ENCODE results near the gene GNA12. TPM values are rescaled to one million over a fixed set of nuclear protein-coding genes. Genes with fewer than 3 reads are reported as not detected.

GNA12 gene
- total and polyA plus RNA-seq, 2 experiments from 2014 or later = 28.4 to 40.2 TPM

DNA sequence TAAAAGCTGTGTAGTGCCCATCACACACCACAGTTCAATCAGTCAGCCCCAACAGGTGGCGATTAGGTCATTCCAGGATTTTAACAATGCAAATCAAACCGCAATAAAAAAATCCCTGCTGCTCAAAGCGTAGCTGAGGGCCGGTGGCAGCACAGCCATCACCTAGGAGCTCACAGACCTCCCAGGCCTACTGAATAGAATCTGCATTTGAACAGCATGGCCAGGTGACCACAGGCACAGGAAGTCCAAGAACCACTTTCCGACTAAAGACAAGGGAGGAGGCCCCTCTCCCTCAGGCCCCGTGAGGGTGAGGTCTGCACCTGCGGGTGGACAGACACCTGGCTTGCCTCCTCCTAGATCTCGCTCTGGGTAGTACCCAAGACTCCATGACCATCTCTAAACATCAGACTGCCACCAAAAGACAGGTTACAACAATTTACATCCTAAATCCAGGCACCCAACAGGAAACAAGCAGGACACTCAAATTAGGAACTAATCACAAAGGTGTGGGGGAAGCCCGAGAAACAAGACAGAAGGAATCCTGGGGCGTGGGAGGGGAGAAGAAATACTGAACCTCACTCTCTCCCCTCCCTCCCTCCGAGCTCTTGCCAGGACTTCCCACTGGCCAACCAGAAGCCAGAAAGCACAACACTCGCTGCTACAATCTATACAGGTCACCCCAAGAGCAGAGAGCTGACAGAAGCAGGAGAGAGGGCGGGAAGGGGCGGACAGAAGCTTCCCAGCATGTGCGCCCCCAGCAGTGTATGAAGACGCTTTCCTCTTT is 19.2 kb downstream of the GNA12 start:
- Histone ChIP-seq H3K4me1 (ENCODE audit: insufficient read depth) (peaks cover 28% of the 10 kb centered on the region), H3K4me2 (no peak overlapping the region)
- DNase-seq (ENCODE audit: low spot score) = no peak

DNA sequence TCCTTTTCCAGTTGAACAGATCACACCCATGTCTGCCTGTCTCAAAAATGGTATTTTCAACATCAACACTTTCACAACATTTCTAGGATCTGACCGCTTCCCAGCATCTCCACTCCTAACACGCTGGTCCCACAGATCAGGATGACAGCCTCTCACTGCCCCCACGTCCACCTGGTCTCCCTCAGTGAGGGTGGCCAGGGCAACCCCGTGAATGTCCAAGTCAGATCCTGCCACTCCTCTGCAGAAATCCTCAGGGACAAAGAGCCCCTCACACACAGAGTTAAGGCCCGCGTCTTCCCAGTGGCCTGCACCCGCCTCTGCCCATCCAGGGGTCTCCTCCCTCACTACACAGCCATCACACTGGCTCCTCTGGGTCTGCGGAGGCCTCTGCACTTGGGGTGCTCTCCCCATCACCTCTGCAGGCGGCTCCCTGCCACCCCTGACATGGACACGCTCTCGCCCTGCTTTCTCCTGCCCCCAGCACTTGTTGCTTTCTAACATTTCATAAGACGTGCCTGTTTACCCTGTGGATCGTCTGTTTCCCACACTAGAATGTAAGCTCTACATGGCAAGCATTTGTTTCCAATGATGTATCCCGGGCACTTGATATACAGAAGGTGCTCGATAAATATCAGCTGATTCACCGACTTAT is 20.0 kb downstream of the GNA12 start:
- no peak for DNase-seq (ENCODE audit: low spot score)
- no peak overlapping the region for H3K4me2 ChIP-seq
- peaks cover 29% of the 10 kb centered on the region for H3K4me1 ChIP-seq (ENCODE audit: insufficient read depth)
- H3K27me3 ChIP-seq = no peaks in the 10 kb centered on the region
- TF ChIP-seq EZH2 (IDR thresholded peaks at IDR 0.05; ENCODE audit: borderline replicate concordance) = no peak
- no peak for TF ChIP-seq EZH2phosphoT487 (IDR thresholded peaks at IDR 0.05; ENCODE audit: low read depth, severe bottlenecking, unreplicated experiment)
- TF ChIP-seq, protein P1, sequence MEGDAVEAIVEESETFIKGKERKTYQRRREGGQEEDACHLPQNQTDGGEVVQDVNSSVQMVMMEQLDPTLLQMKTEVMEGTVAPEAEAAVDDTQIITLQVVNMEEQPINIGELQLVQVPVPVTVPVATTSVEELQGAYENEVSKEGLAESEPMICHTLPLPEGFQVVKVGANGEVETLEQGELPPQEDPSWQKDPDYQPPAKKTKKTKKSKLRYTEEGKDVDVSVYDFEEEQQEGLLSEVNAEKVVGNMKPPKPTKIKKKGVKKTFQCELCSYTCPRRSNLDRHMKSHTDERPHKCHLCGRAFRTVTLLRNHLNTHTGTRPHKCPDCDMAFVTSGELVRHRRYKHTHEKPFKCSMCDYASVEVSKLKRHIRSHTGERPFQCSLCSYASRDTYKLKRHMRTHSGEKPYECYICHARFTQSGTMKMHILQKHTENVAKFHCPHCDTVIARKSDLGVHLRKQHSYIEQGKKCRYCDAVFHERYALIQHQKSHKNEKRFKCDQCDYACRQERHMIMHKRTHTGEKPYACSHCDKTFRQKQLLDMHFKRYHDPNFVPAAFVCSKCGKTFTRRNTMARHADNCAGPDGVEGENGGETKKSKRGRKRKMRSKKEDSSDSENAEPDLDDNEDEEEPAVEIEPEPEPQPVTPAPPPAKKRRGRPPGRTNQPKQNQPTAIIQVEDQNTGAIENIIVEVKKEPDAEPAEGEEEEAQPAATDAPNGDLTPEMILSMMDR (IDR thresholded peaks at IDR 0.05; ENCODE audit: poor library complexity) = no peak
- no peaks in the 10 kb centered on the region for H3K9me3 ChIP-seq (ENCODE audit: low read depth)
- H3K36me3 ChIP-seq (replicated peaks; ENCODE audit: insufficient read depth, low read depth) = no peaks in the 10 kb centered on the region
- H4K20me1 ChIP-seq (ENCODE audit: insufficient read depth, poor library complexity, severe bottlenecking) = peaks cover 12% of the 10 kb centered on the region
- no peaks in the 10 kb centered on the region for H3K9me2 ChIP-seq (replicated peaks; ENCODE audit: insufficient read depth)
- WGBS (ENCODE audit: low lambda C conversion rate, missing lambda C conversion rate) = 83% methylated on average over 16 of the region's 16 CpGs
- no peak overlapping the region for H3K27ac ChIP-seq
- H2AFZ ChIP-seq = no peak overlapping the region
- peaks cover 94% of the 10 kb centered on the region for H3K79me2 ChIP-seq
- H3K4me3 ChIP-seq = no peak overlapping the region

More for the DNA sequence above, 19.2 kb downstream of the GNA12 start:
- Histone ChIP-seq H3K27ac (no peak overlapping the region), H4K20me1 (ENCODE audit: insufficient read depth, poor library complexity, severe bottlenecking) (peaks cover 12% of the 10 kb centered on the region), H3K9me2 (replicated peaks; ENCODE audit: insufficient read depth) (no peaks in the 10 kb centered on the region), H2AFZ (no peak overlapping the region), H3K9me3 (ENCODE audit: low read depth) (no peaks in the 10 kb centered on the region), H3K36me3 (replicated peaks; ENCODE audit: insufficient read depth, low read depth) (no peaks in the 10 kb centered on the region), H3K27me3 (no peaks in the 10 kb centered on the region), H3K4me3 (no peak overlapping the region), H3K79me2 (peaks cover 93% of the 10 kb centered on the region)
- TF ChIP-seq, protein P1 (IDR thresholded peaks at IDR 0.05; ENCODE audit: poor library complexity) = no peak
- TF ChIP-seq EZH2phosphoT487 (IDR thresholded peaks at IDR 0.05; ENCODE audit: low read depth, severe bottlenecking, unreplicated experiment) = no peak
- TF ChIP-seq EZH2 (IDR thresholded peaks at IDR 0.05; ENCODE audit: borderline replicate concordance) = no peak
- 79% methylated on average over 16 of the region's 16 CpGs for WGBS (ENCODE audit: low lambda C conversion rate, missing lambda C conversion rate)

DNA sequence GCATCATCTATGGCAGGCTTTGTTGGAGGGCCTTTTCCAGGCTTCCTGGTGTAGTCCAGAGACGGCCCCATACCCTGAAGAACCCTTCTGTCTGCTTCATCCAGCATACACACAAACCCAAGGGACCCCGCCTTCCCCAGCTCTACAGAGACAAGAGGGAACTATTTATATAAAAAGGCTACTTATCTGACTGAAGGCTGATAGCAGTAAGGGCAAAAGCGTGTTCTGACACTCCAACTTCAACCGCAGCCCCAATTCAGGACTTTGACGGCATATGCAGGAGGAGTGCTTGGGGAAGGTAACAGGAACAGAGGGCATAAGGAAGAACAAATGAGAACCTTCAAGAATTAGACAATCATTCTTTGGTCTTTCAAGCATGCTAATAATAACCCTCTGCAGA is 21.0 kb downstream of the GNA12 start:
- Histone ChIP-seq H3K9me3 (ENCODE audit: low read depth) (no peaks in the 10 kb centered on the region), H3K4me1 (ENCODE audit: insufficient read depth) (peaks cover 29% of the 10 kb centered on the region), H3K27ac (peak overlapping the region; percentile 79), H2AFZ (no peak overlapping the region), H3K36me3 (replicated peaks; ENCODE audit: insufficient read depth, low read depth) (no peaks in the 10 kb centered on the region), H3K27me3 (no peaks in the 10 kb centered on the region), H4K20me1 (ENCODE audit: insufficient read depth, poor library complexity, severe bottlenecking) (peaks cover 12% of the 10 kb centered on the region), H3K4me2 (no peak overlapping the region), H3K9me2 (replicated peaks; ENCODE audit: insufficient read depth) (no peaks in the 10 kb centered on the region), H3K79me2 (peaks cover 94% of the 10 kb centered on the region), H3K4me3 (no peak overlapping the region)
- TF ChIP-seq EZH2 (IDR thresholded peaks at IDR 0.05; ENCODE audit: borderline replicate concordance) (no peak), EZH2phosphoT487 (IDR thresholded peaks at IDR 0.05; ENCODE audit: low read depth, severe bottlenecking, unreplicated experiment) (no peak)
- TF ChIP-seq, protein P1 (IDR thresholded peaks at IDR 0.05; ENCODE audit: poor library complexity) = no peak
- 84% methylated on average over 5 of the region's 5 CpGs for WGBS (ENCODE audit: low lambda C conversion rate, missing lambda C conversion rate)
- no peak for DNase-seq (ENCODE audit: low spot score)

All from hepatocyte (in vitro differentiated cells).